Spleen (tissue), 11 donors: ENCODE measurements around the gene COBL. TPM values are rescaled to one million over a fixed set of nuclear protein-coding genes. Genes with fewer than 3 reads are reported as not detected.

ENCODE experiments used
- DNase-seq: peaks from one replicate; pipeline ENCODE4 v3.0.0-alpha.2; 2020
- H3K27ac ChIP-seq, 8 donors: fragments of 200-600 bp; sonication (generic) in 7 of 8; 1 replicate in 4 of 8; 2 replicates in 4 of 8; pipeline versions ENCODE4 v1.5.0 to v1.8.0; 2016 to 2021; ENCODE audit warnings: inconsistent platforms in 4 of 8, mild to moderate bottlenecking in 4 of 8, moderate library complexity in 1 of 8
- H3K27me3 ChIP-seq, 7 donors: fragments of 200-600 bp; sonication (generic) in 6 of 7; replicated peaks in 1 of 7; 1 replicate in 4 of 7; 2 replicates in 3 of 7; pipeline versions ENCODE4 v1.5.0 to v1.8.0; 2016 to 2021; ENCODE audit warnings: inconsistent platforms in 3 of 7, mild to moderate bottlenecking in 1 of 7
- H3K36me3 ChIP-seq, 6 donors: fragments of 200-600 bp; sonication (generic) in 5 of 6; 1 replicate in 4 of 6; 2 replicates in 2 of 6; pipeline versions ENCODE4 v1.5.0 to v1.8.0; 2016 to 2021; ENCODE audit warnings: inconsistent platforms in 2 of 6
- H3K4me1 ChIP-seq, 6 donors: fragments of 200-600 bp; sonication (generic) in 5 of 6; 1 replicate in 3 of 6; 2 replicates in 3 of 6; pipeline versions ENCODE4 v1.5.0 to v1.8.0; 2016 to 2021; ENCODE audit warnings: inconsistent platforms in 3 of 6
- H3K4me3 ChIP-seq, 8 donors: fragments of 200-600 bp; sonication (generic) in 7 of 8; 1 replicate in 4 of 8; 2 replicates in 4 of 8; pipeline versions ENCODE4 v1.5.0 to v1.8.0; 2016 to 2021; ENCODE audit warnings: inconsistent platforms in 4 of 8, mild to moderate bottlenecking in 4 of 8, moderate library complexity in 2 of 8
- H3K9me3 ChIP-seq, 8 donors: fragments of 200-600 bp; sonication (generic) in 7 of 8; 1 replicate in 4 of 8; 2 replicates in 4 of 8; pipeline versions ENCODE4 v1.5.0 to v1.8.0; 2016 to 2021; ENCODE audit warnings: inconsistent platforms in 4 of 8
- CTCF ChIP-seq, 11 experiments: fragments of 200-600 bp in 7 of 11; fragments of 450-650 bp in 4 of 11; sonication (generic) in 4 of 11; IDR thresholded peaks in 8 of 11; conservative IDR thresholded peaks in 3 of 11; 1 replicate in 7 of 11; 2 replicates in 4 of 11; pipeline versions ENCODE4 v1.4.0 to v1.8.0; 2016 to 2021; ENCODE audit warnings: antibody characterized with exemption in 11 of 11, inconsistent platforms in 4 of 11, mild to moderate bottlenecking in 1 of 11
- POLR2A ChIP-seq, 3 donors: fragments of 450-650 bp; IDR thresholded peaks; one replicate each; pipeline ENCODE4 v1.5.1; 2017; ENCODE audit warnings: antibody characterized with exemption in 3 of 3, mild to moderate bottlenecking in 1 of 3
- POLR2AphosphoS5 ChIP-seq, 3 donors: sonication (generic); formaldehyde crosslinking; IDR thresholded peaks; one replicate each; pipeline ENCODE4 v1.5.1; 2017; ENCODE audit warnings: antibody characterized with exemption in 3 of 3
- WGBS, 5 donors: extraction: QIAGEN DNeasy Blood & Tissue Kit in 3 of 5; methylation state at CpG; one replicate each; pipeline versions ENCODE4 v1.1.5 to v1.1.7; 2013 to 2018; 5-methylcytosine and 5-hydroxymethylcytosine counted together
- intact Hi-C: fragments of 100-400 bp; cut with DNase I; formaldehyde crosslinking; loops from one replicate; pipeline ENCODE4 v1.15.0; 2023; ENCODE audit warnings: low total_unique reads
- polyA plus RNA-seq, 3 donors: library from polyadenylated mRNA; stranded (reverse); fragments of 200-250 nt; gene quantifications; one replicate each; pipeline ENCODE4 v1.2.1, GENCODE V29; 2013
- total RNA-seq, 7 donors: library from RNA; depleted of rRNA in 3 of 7; stranded (reverse); fragments of >200 nt in 3 of 7; fragmentation: NEBNext Ultra II Directional in 4 of 7; extraction: Animal tissue kit (Norgen Biotek cat#: 25700) in 4 of 7; gene quantifications; one replicate each; pipeline versions ENCODE4 v1.1.0 to v1.2.1, GENCODE V29; 2016 to 2021
- donor health status: healthy with polysubstance abuse.
- donor health status: DM: no; HTN: no; CAD: no; lungs with moderate emphysema.
- donor health status: DM: no; HTN: no; CAD: no.
- donor health status: Bipolar disorder and iron deficiency.
- donor health status: healthy.
- donor health status: DM: no; HTN: no; CAD: no.
- donor health status: DM: yes; HTN: yes; CAD: no.

COBL gene
- total and polyA plus RNA-seq, 10 donors: 0.09 to 0.80 (median 0.57) TPM; not detected in 1

- 75 to 86% (median 82%) methylated on average over 16 to 18 of the region's 18 CpGs for WGBS, 5 donors
- no peak overlapping the region for H3K4me3 ChIP-seq
- DNase-seq: no peak
- TF ChIP-seq CTCF (IDR thresholded peaks at IDR 0.05 in 8 of 11, conservative IDR thresholded peaks at IDR 0.05 in 3 of 11) (no peak), POLR2AphosphoS5 (IDR thresholded peaks at IDR 0.05) (no peak), POLR2A (IDR thresholded peaks at IDR 0.05) (no peak)
- intact Hi-C loops: no loop called here
- H3K27me3 ChIP-seq: no peaks in the 10 kb centered on the region
- no peaks in the 10 kb centered on the region for H3K9me3 ChIP-seq
- H3K4me1 ChIP-seq: no peaks in the 10 kb centered on the region
- no peak overlapping the region for H3K27ac ChIP-seq
- no peaks in the 10 kb centered on the region for H3K36me3 ChIP-seq
These were observed 97.2 kb downstream of the COBL start for GRCh38 chr7:51219261-51219988.

- WGBS, 5 donors: 91 to 97% (median 95%) methylated on average over 6 of the region's 6 CpGs
- no peaks in the 10 kb centered on the region for H3K9me3 ChIP-seq
- no peak for TF ChIP-seq POLR2AphosphoS5 (IDR thresholded peaks at IDR 0.05)
- no peak for TF ChIP-seq CTCF (IDR thresholded peaks at IDR 0.05 in 8 of 11, conservative IDR thresholded peaks at IDR 0.05 in 3 of 11)
- no peak for TF ChIP-seq POLR2A (IDR thresholded peaks at IDR 0.05)
- H3K4me1 ChIP-seq: no peaks in the 10 kb centered on the region
- H3K36me3 ChIP-seq: no peaks in the 10 kb centered on the region
- no peak for DNase-seq
- H3K4me3 ChIP-seq: no peak overlapping the region
- H3K27me3 ChIP-seq: no peaks in the 10 kb centered on the region
- intact Hi-C loops: no loop called here
- H3K27ac ChIP-seq: no peak overlapping the region
These were observed 98.8 kb downstream of the COBL start for GRCh38 chr7:51217804-51218203.

- Histone ChIP-seq H3K9me3 (no peaks in the 10 kb centered on the region), H3K27ac (no peak overlapping the region), H3K4me1 (no peaks in the 10 kb centered on the region), H3K27me3 (peaks cover 0 to 6% (median 0%) of the 10 kb centered on the region in 7 donors), H3K4me3 (no peak overlapping the region), H3K36me3 (no peaks in the 10 kb centered on the region)
- whole genome bisulfite sequencing, 5 donors: 85 to 95% (median 94%) methylated on average over 7 of the region's 7 CpGs
- no peak for DNase-seq
- TF ChIP-seq POLR2A (IDR thresholded peaks at IDR 0.05) (no peak), POLR2AphosphoS5 (IDR thresholded peaks at IDR 0.05) (no peak), CTCF (IDR thresholded peaks at IDR 0.05 in 8 of 11, conservative IDR thresholded peaks at IDR 0.05 in 3 of 11) (no peak)
- intact Hi-C loops: no loop called here
These were observed 102.5 kb downstream of the COBL start for GRCh38 chr7:51214098-51214497.

DNA sequence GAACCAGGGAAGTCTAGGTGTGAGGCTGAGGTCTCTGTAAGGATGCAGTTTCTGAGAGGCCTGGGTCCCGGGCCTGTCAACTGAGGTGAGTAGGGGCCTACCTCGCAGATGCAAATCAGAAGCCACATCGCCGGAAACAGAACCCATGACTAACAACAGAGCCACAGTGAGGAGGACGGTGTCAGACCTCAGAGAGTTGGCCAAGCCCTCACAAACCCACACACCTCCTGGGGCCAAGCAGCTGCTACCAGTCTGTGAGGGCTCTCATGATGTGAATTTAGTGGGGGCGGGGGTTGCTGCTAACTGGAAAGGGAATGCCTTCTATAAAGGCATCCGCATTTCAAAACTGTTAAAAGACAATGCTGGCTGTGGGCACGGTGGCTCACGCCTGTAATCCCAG is 103.0 kb downstream of the COBL start:
- Histone ChIP-seq H3K36me3 (no peaks in the 10 kb centered on the region), H3K9me3 (no peaks in the 10 kb centered on the region), H3K4me3 (no peak overlapping the region), H3K4me1 (no peaks in the 10 kb centered on the region), H3K27ac (no peak overlapping the region), H3K27me3 (peaks cover 0 to 6% (median 0%) of the 10 kb centered on the region in 7 donors)
- intact Hi-C loops: no loop called here
- no peak for TF ChIP-seq POLR2A (IDR thresholded peaks at IDR 0.05)
- no peak for TF ChIP-seq CTCF (IDR thresholded peaks at IDR 0.05 in 8 of 11, conservative IDR thresholded peaks at IDR 0.05 in 3 of 11)
- no peak for TF ChIP-seq POLR2AphosphoS5 (IDR thresholded peaks at IDR 0.05)
- WGBS, 5 donors: 81 to 90% (median 90%) methylated on average over 9 of the region's 9 CpGs
- no peak for DNase-seq
